Right lung (tissue), 5 donors: ENCODE data around the gene LRP2. TPM values are rescaled to one million over a fixed set of nuclear protein-coding genes. Genes with fewer than 3 reads are reported as not detected.
A peak's percentile ranks its signal among the peaks of the same experiment; 100 is the strongest.

ENCODE experiments used
- DNase-seq, 2 donors: peaks; one replicate each; pipeline ENCODE4 v3.0.0-alpha.2; 2013
- polyA plus RNA-seq, 5 donors: library from polyadenylated mRNA; unstranded; fragments of 120-200 nt; gene quantifications; one replicate each; pipeline versions ENCODE4 v1.2.1 to v1.2.3, GENCODE V29; 2013; ENCODE audit warnings: inconsistent platforms in 1 of 5, low replicate concordance in 1 of 5; ENCODE audit not compliant: insufficient read length in 5 of 5, insufficient read depth in 1 of 5

Gene LRP2
- polyA plus RNA-seq, 5 donors, result 1.9 to 4.3 (median 2.9) TPM

GRCh38 chr2:169119851-169120250, 242.5 kb downstream of the LRP2 start:
- no peak for DNase-seq

GRCh38 chr2:169119123-169119760, 243.1 kb downstream of the LRP2 start:
- DNase-seq, result no peak

- DNase-seq, result no peak
Observed at GRCh38 chr2:169118060-169118459, 244.3 kb downstream of the LRP2 start.

GRCh38 chr2:169116993-169117392, 245.3 kb downstream of the LRP2 start:
- no peak for DNase-seq

GRCh38 chr2:169116327-169116726, 246.0 kb downstream of the LRP2 start:
- no peak for DNase-seq

GRCh38 chr2:169114056-169114455, 248.3 kb downstream of the LRP2 start:
- no peak for DNase-seq

GRCh38 chr2:169112841-169113240, 249.5 kb downstream of the LRP2 start:
- DNase-seq, result no peak

- DNase-seq, result no peak
Observed at GRCh38 chr2:169110916-169111315, 251.4 kb downstream of the LRP2 start.

GRCh38 chr2:169110419-169110818, 251.9 kb downstream of the LRP2 start:
- DNase-seq, result no peak

- DNase-seq, result peak; percentile 52 to 76
Observed at GRCh38 chr2:169109502-169110409, 252.6 kb downstream of the LRP2 start.

- no peak for DNase-seq
Observed at GRCh38 chr2:169108099-169108884, 254.0 kb downstream of the LRP2 start.

GRCh38 chr2:169107645-169108044, 254.7 kb downstream of the LRP2 start:
- no peak for DNase-seq

GRCh38 chr2:169106563-169107545, 255.5 kb downstream of the LRP2 start:
- no peak for DNase-seq

- DNase-seq, result no peak
Observed at GRCh38 chr2:169106134-169106533, 256.2 kb downstream of the LRP2 start.

- no peak for DNase-seq
Observed at GRCh38 chr2:169105476-169105875, 256.9 kb downstream of the LRP2 start.

GRCh38 chr2:169104848-169105247, 257.5 kb downstream of the LRP2 start:
- DNase-seq, result no peak

- no peak for DNase-seq
Observed at GRCh38 chr2:169095621-169096105, 266.7 kb downstream of the LRP2 start.

- DNase-seq, result no peak
Observed at GRCh38 chr2:169094676-169095075, 267.7 kb downstream of the LRP2 start.

GRCh38 chr2:169093535-169093934, 268.8 kb downstream of the LRP2 start:
- no peak for DNase-seq

GRCh38 chr2:169091761-169092519, 270.4 kb downstream of the LRP2 start:
- no peak for DNase-seq
